ENCODE measurements around the gene MCC.

The MCC gene

GRCh38 chr5:113027431-113027830, 460.8 kb downstream of the MCC start:
- Histone ChIP-seq H2AK5ac (ENCODE audit: low read length) (no peak overlapping the region), H3K4me1 (ENCODE audit: control insufficient read depth, low read depth, low read length) (peaks cover 3% of the 10 kb centered on the region), H3K56ac (ENCODE audit: low read length) (no peak overlapping the region), H3K18ac (ENCODE audit: low read length) (no peak overlapping the region), H3K4me3 (ENCODE audit: low read length) (no peak overlapping the region), H3K23ac (ENCODE audit: low read length) (no peak overlapping the region), H4K8ac (ENCODE audit: low read depth, low read length) (no peak overlapping the region), H3K79me1 (ENCODE audit: low read length) (peaks cover 4% of the 10 kb centered on the region), H3K9ac (ENCODE audit: low read length) (no peak overlapping the region), H3K4ac (ENCODE audit: low read depth, low read length) (no peak overlapping the region), H2BK15ac (replicated peaks; ENCODE audit: low read depth) (no peak overlapping the region), H2BK120ac (ENCODE audit: low read depth, low read length) (no peak overlapping the region), H3K27ac (ENCODE audit: low read depth, low read length) (no peak overlapping the region), H3K27me3 (ENCODE audit: insufficient read depth, low read length, poor library complexity) (no peaks in the 10 kb centered on the region), H3K79me2 (ENCODE audit: control insufficient read depth, insufficient read depth, low read length) (no peaks in the 10 kb centered on the region), H2BK5ac (ENCODE audit: low read length) (no peak overlapping the region), H3K36me3 (ENCODE audit: control insufficient read depth, insufficient read depth, low read length) (peaks cover 24% of the 10 kb centered on the region), H3K4me2 (ENCODE audit: low read length) (no peak overlapping the region), H4K5ac (ENCODE audit: low read length) (no peak overlapping the region)
- WGBS (ENCODE audit: extremely low coverage, insufficient coverage, low lambda C conversion rate) = no CpG with 5 or more reads among the region's 5 CpGs
- DNase-seq = no peak

DNA sequence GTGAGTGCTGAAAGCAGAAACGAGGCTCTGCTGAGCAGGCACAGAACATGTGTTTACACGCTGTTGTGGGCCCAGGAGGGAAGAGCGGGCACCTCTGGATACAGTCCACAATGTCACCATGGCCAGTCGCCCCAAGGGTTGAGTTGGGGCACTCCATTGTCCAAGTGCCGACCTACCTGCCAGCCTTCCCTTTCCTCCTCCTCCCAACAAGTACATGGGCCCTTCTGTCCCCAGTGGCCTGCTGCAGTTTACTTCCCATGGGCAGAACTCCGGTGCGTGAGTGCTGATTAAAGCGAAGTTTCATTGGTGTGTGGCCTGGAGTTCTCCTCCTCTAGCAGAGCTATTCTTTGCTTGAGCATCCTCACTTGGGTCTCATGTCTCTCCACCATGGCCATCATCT, 461.2 kb downstream of the MCC start:
- Histone ChIP-seq H2BK15ac (replicated peaks; ENCODE audit: low read depth) (no peak overlapping the region), H3K79me2 (ENCODE audit: control insufficient read depth, insufficient read depth, low read length) (no peaks in the 10 kb centered on the region), H3K4ac (ENCODE audit: low read depth, low read length) (no peak overlapping the region), H2BK5ac (ENCODE audit: low read length) (no peak overlapping the region), H3K4me2 (ENCODE audit: low read length) (no peak overlapping the region), H3K36me3 (ENCODE audit: control insufficient read depth, insufficient read depth, low read length) (peaks cover 24% of the 10 kb centered on the region), H3K4me1 (ENCODE audit: control insufficient read depth, low read depth, low read length) (peaks cover 3% of the 10 kb centered on the region), H4K5ac (ENCODE audit: low read length) (no peak overlapping the region), H3K4me3 (ENCODE audit: low read length) (no peak overlapping the region), H4K8ac (ENCODE audit: low read depth, low read length) (no peak overlapping the region), H2AK5ac (ENCODE audit: low read length) (no peak overlapping the region), H3K27me3 (ENCODE audit: insufficient read depth, low read length, poor library complexity) (no peaks in the 10 kb centered on the region), H3K18ac (ENCODE audit: low read length) (no peak overlapping the region), H3K79me1 (ENCODE audit: low read length) (peaks cover 4% of the 10 kb centered on the region), H3K23ac (ENCODE audit: low read length) (no peak overlapping the region), H3K9ac (ENCODE audit: low read length) (no peak overlapping the region), H3K56ac (ENCODE audit: low read length) (no peak overlapping the region), H2BK120ac (ENCODE audit: low read depth, low read length) (no peak overlapping the region), H3K27ac (ENCODE audit: low read depth, low read length) (no peak overlapping the region)
- no CpG with 5 or more reads among the region's 8 CpGs for WGBS (ENCODE audit: extremely low coverage, insufficient coverage, low lambda C conversion rate)
- DNase-seq = no peak

- Histone ChIP-seq H2BK120ac (ENCODE audit: low read depth, low read length) (no peak overlapping the region), H2BK5ac (ENCODE audit: low read length) (no peak overlapping the region), H3K27ac (ENCODE audit: low read depth, low read length) (no peak overlapping the region), H3K4me3 (ENCODE audit: low read length) (no peak overlapping the region), H3K56ac (ENCODE audit: low read length) (no peak overlapping the region), H3K9ac (ENCODE audit: low read length) (no peak overlapping the region), H4K8ac (ENCODE audit: low read depth, low read length) (no peak overlapping the region), H2AK5ac (ENCODE audit: low read length) (no peak overlapping the region), H4K5ac (ENCODE audit: low read length) (no peak overlapping the region), H3K79me2 (ENCODE audit: control insufficient read depth, insufficient read depth, low read length) (no peaks in the 10 kb centered on the region), H3K23ac (ENCODE audit: low read length) (no peak overlapping the region), H3K79me1 (ENCODE audit: low read length) (peaks cover 4% of the 10 kb centered on the region), H3K4me2 (ENCODE audit: low read length) (no peak overlapping the region), H2BK15ac (replicated peaks; ENCODE audit: low read depth) (no peak overlapping the region), H3K27me3 (ENCODE audit: insufficient read depth, low read length, poor library complexity) (no peaks in the 10 kb centered on the region), H3K4ac (ENCODE audit: low read depth, low read length) (no peak overlapping the region), H3K36me3 (ENCODE audit: control insufficient read depth, insufficient read depth, low read length) (peaks cover 24% of the 10 kb centered on the region), H3K4me1 (ENCODE audit: control insufficient read depth, low read depth, low read length) (no peaks in the 10 kb centered on the region), H3K18ac (ENCODE audit: low read length) (no peak overlapping the region)
- WGBS (ENCODE audit: extremely low coverage, insufficient coverage, low lambda C conversion rate) = no CpG with 5 or more reads among the region's 4 CpGs
- DNase-seq = no peak
Measured at GRCh38 chr5:113026211-113026610, 462.0 kb downstream of the MCC start.

DNA sequence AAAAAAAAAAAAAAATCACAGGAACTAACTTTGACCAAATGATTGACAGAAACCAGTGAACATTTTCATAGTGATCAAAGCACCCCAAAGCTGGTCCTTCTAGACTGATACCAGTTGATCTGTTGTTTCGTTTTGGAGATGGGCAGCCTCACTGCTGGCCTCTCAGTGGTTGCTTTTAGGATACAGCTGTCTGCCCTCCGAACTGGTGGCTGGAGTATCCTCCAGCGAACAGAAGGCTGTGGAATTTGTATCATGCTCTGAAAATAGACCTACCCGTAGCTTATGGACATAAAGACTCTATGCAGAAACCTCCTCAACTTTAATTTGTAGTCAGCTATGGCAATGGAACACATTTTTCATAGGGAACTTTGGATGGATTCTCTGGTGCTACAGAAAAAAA, 462.7 kb downstream of the MCC start:
- peaks cover 24% of the 10 kb centered on the region for H3K36me3 ChIP-seq (ENCODE audit: control insufficient read depth, insufficient read depth, low read length)
- H3K79me1 ChIP-seq (ENCODE audit: low read length) = peaks cover 4% of the 10 kb centered on the region
- no peak overlapping the region for H4K8ac ChIP-seq (ENCODE audit: low read depth, low read length)
- H3K18ac ChIP-seq (ENCODE audit: low read length) = no peak overlapping the region
- H3K4me2 ChIP-seq (ENCODE audit: low read length) = no peak overlapping the region
- H2BK120ac ChIP-seq (ENCODE audit: low read depth, low read length) = no peak overlapping the region
- H3K79me2 ChIP-seq (ENCODE audit: control insufficient read depth, insufficient read depth, low read length) = no peaks in the 10 kb centered on the region
- no peak overlapping the region for H3K4ac ChIP-seq (ENCODE audit: low read depth, low read length)
- no peaks in the 10 kb centered on the region for H3K27me3 ChIP-seq (ENCODE audit: insufficient read depth, low read length, poor library complexity)
- H3K23ac ChIP-seq (ENCODE audit: low read length) = no peak overlapping the region
- no peak overlapping the region for H2BK5ac ChIP-seq (ENCODE audit: low read length)
- H3K27ac ChIP-seq (ENCODE audit: low read depth, low read length) = no peak overlapping the region
- H2AK5ac ChIP-seq (ENCODE audit: low read length) = no peak overlapping the region
- no peak for DNase-seq
- H3K4me3 ChIP-seq (ENCODE audit: low read length) = no peak overlapping the region
- H4K5ac ChIP-seq (ENCODE audit: low read length) = no peak overlapping the region
- H3K56ac ChIP-seq (ENCODE audit: low read length) = no peak overlapping the region
- no peak overlapping the region for H3K9ac ChIP-seq (ENCODE audit: low read length)
- no peaks in the 10 kb centered on the region for H3K4me1 ChIP-seq (ENCODE audit: control insufficient read depth, low read depth, low read length)
- no peak overlapping the region for H2BK15ac ChIP-seq (replicated peaks; ENCODE audit: low read depth)
- WGBS (ENCODE audit: extremely low coverage, insufficient coverage, low lambda C conversion rate) = no CpG with 5 or more reads among the region's 4 CpGs

GRCh38 chr5:113024076-113024697, 464.1 kb downstream of the MCC start:
- H3K18ac ChIP-seq (ENCODE audit: low read length) = no peak overlapping the region
- H3K4me2 ChIP-seq (ENCODE audit: low read length) = no peak overlapping the region
- peaks cover 2% of the 10 kb centered on the region for H3K79me1 ChIP-seq (ENCODE audit: low read length)
- no peak overlapping the region for H3K27ac ChIP-seq (ENCODE audit: low read depth, low read length)
- no peak for DNase-seq
- no peak overlapping the region for H2BK120ac ChIP-seq (ENCODE audit: low read depth, low read length)
- H3K36me3 ChIP-seq (ENCODE audit: control insufficient read depth, insufficient read depth, low read length) = peaks cover 21% of the 10 kb centered on the region
- no peaks in the 10 kb centered on the region for H3K79me2 ChIP-seq (ENCODE audit: control insufficient read depth, insufficient read depth, low read length)
- H4K5ac ChIP-seq (ENCODE audit: low read length) = no peak overlapping the region
- no CpG with 5 or more reads among the region's 6 CpGs for WGBS (ENCODE audit: extremely low coverage, insufficient coverage, low lambda C conversion rate)
- no peak overlapping the region for H4K8ac ChIP-seq (ENCODE audit: low read depth, low read length)
- no peak overlapping the region for H3K23ac ChIP-seq (ENCODE audit: low read length)
- no peak overlapping the region for H3K56ac ChIP-seq (ENCODE audit: low read length)
- H3K4me3 ChIP-seq (ENCODE audit: low read length) = no peak overlapping the region
- H3K4ac ChIP-seq (ENCODE audit: low read depth, low read length) = no peak overlapping the region
- no peak overlapping the region for H2BK15ac ChIP-seq (replicated peaks; ENCODE audit: low read depth)
- no peaks in the 10 kb centered on the region for H3K4me1 ChIP-seq (ENCODE audit: control insufficient read depth, low read depth, low read length)
- H3K9ac ChIP-seq (ENCODE audit: low read length) = no peak overlapping the region
- H3K27me3 ChIP-seq (ENCODE audit: insufficient read depth, low read length, poor library complexity) = no peaks in the 10 kb centered on the region
- H2BK5ac ChIP-seq (ENCODE audit: low read length) = no peak overlapping the region
- H2AK5ac ChIP-seq (ENCODE audit: low read length) = no peak overlapping the region

- Histone ChIP-seq H3K79me2 (ENCODE audit: control insufficient read depth, insufficient read depth, low read length) (no peaks in the 10 kb centered on the region), H3K23ac (ENCODE audit: low read length) (no peak overlapping the region), H3K27me3 (ENCODE audit: insufficient read depth, low read length, poor library complexity) (no peaks in the 10 kb centered on the region), H3K79me1 (ENCODE audit: low read length) (peaks cover 2% of the 10 kb centered on the region), H3K4me1 (ENCODE audit: control insufficient read depth, low read depth, low read length) (no peaks in the 10 kb centered on the region), H2BK15ac (replicated peaks; ENCODE audit: low read depth) (no peak overlapping the region), H3K36me3 (ENCODE audit: control insufficient read depth, insufficient read depth, low read length) (peaks cover 17% of the 10 kb centered on the region), H3K18ac (ENCODE audit: low read length) (no peak overlapping the region), H3K4me3 (ENCODE audit: low read length) (no peak overlapping the region), H4K8ac (ENCODE audit: low read depth, low read length) (no peak overlapping the region), H2BK5ac (ENCODE audit: low read length) (no peak overlapping the region), H3K9ac (ENCODE audit: low read length) (no peak overlapping the region), H3K27ac (ENCODE audit: low read depth, low read length) (no peak overlapping the region), H4K5ac (ENCODE audit: low read length) (no peak overlapping the region), H2BK120ac (ENCODE audit: low read depth, low read length) (no peak overlapping the region), H3K4me2 (ENCODE audit: low read length) (no peak overlapping the region), H3K4ac (ENCODE audit: low read depth, low read length) (no peak overlapping the region), H3K56ac (ENCODE audit: low read length) (no peak overlapping the region), H2AK5ac (ENCODE audit: low read length) (no peak overlapping the region)
- DNase-seq = no peak
- no CpG with 5 or more reads among the region's 2 CpGs for WGBS (ENCODE audit: extremely low coverage, insufficient coverage, low lambda C conversion rate)
Measured at GRCh38 chr5:113022661-113023060, 465.6 kb downstream of the MCC start.

Data from mesendoderm (in vitro differentiated cells).